Activated T-helper 1 cell treated with Interleukin-2 at 50 U/mL for 16 hours (primary cell): Measurements from ENCODE around the gene USP6NL.
"Not testable (repeated sequence)": the region's sequence is repeated elsewhere in the genome, so short reads cannot be mapped to it uniquely, and the experiment has no call there.

Experiments
- DNase-seq: peaks from one replicate; pipeline ENCODE4 v3.0.0-alpha.2; 2020; ENCODE audit warnings: low read depth

USP6NL gene

GRCh38 chr10:11515596-11516430 is 95.6 kb downstream of the USP6NL start:
- no peak for DNase-seq

- DNase-seq: no peak
Observed at GRCh38 chr10:11513727-11514126, 97.7 kb downstream of the USP6NL start.

GRCh38 chr10:11512596-11512995 is 98.9 kb downstream of the USP6NL start:
- DNase-seq: no peak

- no peak for DNase-seq
Observed at GRCh38 chr10:11511321-11511720, 100.1 kb downstream of the USP6NL start.

- DNase-seq: no peak
Observed at GRCh38 chr10:11510736-11511135, 100.7 kb downstream of the USP6NL start.

- no peak for DNase-seq
Observed at GRCh38 chr10:11510281-11510680, 101.2 kb downstream of the USP6NL start.

- DNase-seq: no peak
Observed at GRCh38 chr10:11509036-11509435, 102.4 kb downstream of the USP6NL start.

- DNase-seq: no peak
Observed at GRCh38 chr10:11506247-11506789, 105.1 kb downstream of the USP6NL start.

- DNase-seq: no peak
Observed at GRCh38 chr10:11505639-11506038, 105.8 kb downstream of the USP6NL start.

GRCh38 chr10:11504566-11505285 is 106.7 kb downstream of the USP6NL start:
- no peak for DNase-seq

GRCh38 chr10:11501600-11501999 is 109.8 kb downstream of the USP6NL start:
- DNase-seq: no peak

- DNase-seq: no peak
Observed at GRCh38 chr10:11499425-11500071, 111.9 kb downstream of the USP6NL start.

GRCh38 chr10:11498399-11498798 is 113.1 kb downstream of the USP6NL start:
- DNase-seq: no peak

GRCh38 chr10:11494923-11495322 is 116.5 kb downstream of the USP6NL start:
- DNase-seq: not testable (repeated sequence)

GRCh38 chr10:11493646-11494045 is 117.8 kb downstream of the USP6NL start:
- no peak for DNase-seq

GRCh38 chr10:11491087-11491486 is 120.4 kb downstream of the USP6NL start:
- no peak for DNase-seq

GRCh38 chr10:11489591-11489990 is 121.9 kb downstream of the USP6NL start:
- DNase-seq: no peak

GRCh38 chr10:11488126-11488525 is 123.3 kb downstream of the USP6NL start:
- no peak for DNase-seq

- no peak for DNase-seq
Observed at GRCh38 chr10:11483201-11484148, 128.0 kb downstream of the USP6NL start.

- DNase-seq: no peak
Observed at GRCh38 chr10:11482306-11482705, 129.1 kb downstream of the USP6NL start.

GRCh38 chr10:11480687-11481086 is 130.8 kb downstream of the USP6NL start:
- no peak for DNase-seq
